ENCODE data around the gene FAM184B. TPM values are rescaled to one million over a fixed set of nuclear protein-coding genes. Genes with fewer than 3 reads are reported as not detected.
A peak's percentile ranks its signal among the peaks of the same experiment; 100 is the strongest.

The FAM184B gene
- not detected for total RNA-seq

DNA sequence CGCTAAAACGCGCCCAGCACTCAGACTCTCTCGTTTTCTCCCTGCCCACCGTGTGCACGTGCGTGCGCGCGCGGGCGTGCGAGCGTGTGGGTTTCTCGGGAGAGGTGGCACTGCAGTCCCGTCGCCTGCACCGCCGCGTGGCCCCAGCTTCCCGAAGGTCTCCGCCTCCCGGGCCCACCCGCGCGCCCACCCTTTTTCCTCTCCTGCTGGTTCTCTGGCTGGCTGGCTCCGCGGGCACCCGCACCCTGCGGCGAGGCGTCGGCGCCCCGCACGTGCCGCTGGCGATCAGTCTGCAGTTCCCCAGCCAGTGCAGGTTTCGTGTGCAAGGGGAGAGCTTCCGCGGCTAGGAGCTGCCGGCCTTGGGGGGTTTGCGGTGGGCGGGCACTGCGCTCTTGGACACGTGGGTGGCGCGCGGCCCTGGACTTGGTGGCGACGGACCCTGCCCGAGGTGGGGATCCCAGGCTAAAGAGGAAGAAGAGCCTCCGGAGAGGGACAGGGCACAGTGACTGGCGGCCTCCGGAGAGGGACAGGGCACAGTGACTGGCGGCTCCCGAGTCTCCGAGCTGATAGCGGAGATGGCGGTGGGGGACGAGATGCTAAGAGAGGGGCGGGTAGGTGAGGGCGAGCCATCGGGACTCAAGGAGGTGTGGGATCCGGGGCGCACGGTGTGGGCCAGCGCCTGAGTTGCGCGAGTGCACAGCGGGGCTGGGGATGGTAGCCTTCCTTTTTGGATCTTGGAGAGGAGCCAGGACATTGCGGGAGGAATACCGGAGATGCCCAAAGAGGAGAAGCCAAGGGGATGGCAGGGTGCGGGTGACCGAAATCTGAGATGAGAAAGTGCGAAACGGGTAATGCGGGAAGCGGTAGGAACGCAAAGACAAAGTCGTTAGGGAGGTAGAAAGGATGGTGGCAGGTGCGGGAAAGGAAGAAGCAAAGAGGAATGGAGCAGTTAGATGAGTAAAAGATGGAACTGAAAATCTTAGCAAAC is at the start of gene FAM184B:
TSS of gene FAM184B (minus strand) at position 322 of the 988 bp plus-strand sequence. CDS start 322 bp downstream, outside the sequence.
- Mint-ChIP-seq H3K27ac (no peak within 1 kb of the TSS), H3K4me3 (peak within 1 kb of the TSS; percentile 15), H3K27me3 (peaks cover 31% of the 10 kb centered on the region), H3K4me1 (peaks cover 8% of the 10 kb centered on the region), H3K36me3 (ENCODE audit: low read depth) (peaks cover 8% of the 10 kb centered on the region), H3K9me3 (no peaks in the 10 kb centered on the region)
- no peak for ATAC-seq (replicated peaks)

DNA sequence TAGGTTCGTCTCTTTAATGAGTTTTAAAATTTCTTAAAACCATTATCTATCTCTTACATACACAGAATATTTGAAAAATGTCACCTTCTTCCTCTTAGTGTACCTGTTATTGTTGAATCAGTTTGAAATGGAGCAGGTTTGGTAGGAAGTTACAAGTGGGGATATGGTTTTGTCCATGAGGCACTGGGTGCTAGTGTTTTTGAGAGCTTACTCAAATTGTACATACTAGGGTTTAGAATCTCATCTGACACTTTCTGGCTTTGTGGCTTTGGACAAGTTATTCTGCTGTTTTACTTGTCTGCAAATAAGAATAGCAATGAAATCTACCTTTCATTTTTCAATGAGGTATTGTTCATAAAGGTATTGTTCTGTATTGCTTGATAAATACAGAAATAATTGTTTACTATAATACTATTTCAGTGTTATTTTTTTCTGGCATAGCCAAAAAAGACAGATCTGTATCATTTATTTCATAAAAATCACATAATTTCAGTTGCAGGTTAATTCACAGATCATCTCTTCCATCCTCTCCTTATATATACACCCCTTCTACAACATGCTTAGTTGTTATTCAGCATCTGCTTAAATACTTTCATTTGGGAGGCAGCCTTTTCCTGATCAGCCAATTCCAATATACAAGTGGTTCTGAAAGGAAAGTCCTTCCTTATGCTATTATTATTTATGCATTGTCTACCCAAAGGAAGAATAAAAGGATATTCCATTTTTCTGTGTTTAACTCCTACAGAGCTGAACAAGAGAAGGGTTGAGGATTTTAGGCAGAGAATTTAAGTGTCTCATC is 42.6 kb upstream of the FAM184B start:
- no peaks in the 10 kb centered on the region for H3K4me1 Mint-ChIP-seq
- ATAC-seq (replicated peaks) = no peak
- no peak overlapping the region for H3K4me3 Mint-ChIP-seq
- H3K27me3 Mint-ChIP-seq = no peaks in the 10 kb centered on the region
- H3K36me3 Mint-ChIP-seq (ENCODE audit: low read depth) = peaks cover 70% of the 10 kb centered on the region
- no peak overlapping the region for H3K27ac Mint-ChIP-seq
- no peaks in the 10 kb centered on the region for H3K9me3 Mint-ChIP-seq

DNA sequence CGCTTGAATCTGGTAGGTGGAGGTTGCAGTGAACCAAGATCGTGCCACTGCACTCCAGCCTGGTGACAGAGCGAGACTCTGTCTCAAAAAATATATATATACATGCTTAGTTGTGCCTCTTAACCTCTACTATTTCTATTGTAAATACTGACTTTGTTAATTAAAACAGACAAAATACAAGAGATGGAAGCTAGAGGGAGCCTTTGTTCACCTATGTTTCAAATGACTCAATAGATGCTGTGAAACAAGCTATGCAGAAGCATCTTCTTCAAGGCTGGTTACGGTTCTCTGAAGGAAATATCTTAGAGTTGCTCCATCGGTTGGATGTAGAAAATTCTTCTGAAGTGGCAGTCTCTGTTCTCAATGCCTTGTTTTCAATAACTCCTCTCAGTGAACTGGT is 35.6 kb upstream of the FAM184B start:
- Mint-ChIP-seq H3K4me1 (peaks cover 3% of the 10 kb centered on the region), H3K4me3 (no peak overlapping the region), H3K27ac (no peak overlapping the region), H3K9me3 (no peaks in the 10 kb centered on the region), H3K36me3 (ENCODE audit: low read depth) (peaks cover 68% of the 10 kb centered on the region), H3K27me3 (no peaks in the 10 kb centered on the region)
- peak; percentile 68 for ATAC-seq (replicated peaks)

DNA sequence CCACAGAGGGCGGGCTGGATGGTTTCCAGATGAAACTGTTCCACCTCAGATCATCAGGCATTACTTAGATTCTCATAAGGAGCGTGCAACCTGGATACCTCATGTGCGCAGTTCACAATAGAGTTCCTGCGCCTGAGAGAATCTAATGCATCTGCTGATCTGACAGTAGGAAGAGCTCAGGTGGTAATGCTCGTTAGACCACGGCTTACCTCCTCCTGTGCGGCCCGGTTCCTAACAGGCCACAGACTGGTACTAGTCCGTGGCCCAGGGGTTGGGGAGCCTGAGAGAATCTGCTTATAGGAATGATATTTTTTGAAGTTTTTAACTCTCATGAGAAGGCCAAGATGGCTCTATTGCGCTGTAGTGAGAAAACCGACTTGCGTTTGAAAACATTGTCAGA is 34.7 kb upstream of the FAM184B start:
- Mint-ChIP-seq H3K27ac (no peak overlapping the region), H3K27me3 (no peaks in the 10 kb centered on the region), H3K36me3 (ENCODE audit: low read depth) (peaks cover 68% of the 10 kb centered on the region), H3K9me3 (no peaks in the 10 kb centered on the region), H3K4me3 (no peak overlapping the region), H3K4me1 (peaks cover 10% of the 10 kb centered on the region)
- no peak for ATAC-seq (replicated peaks)

DNA sequence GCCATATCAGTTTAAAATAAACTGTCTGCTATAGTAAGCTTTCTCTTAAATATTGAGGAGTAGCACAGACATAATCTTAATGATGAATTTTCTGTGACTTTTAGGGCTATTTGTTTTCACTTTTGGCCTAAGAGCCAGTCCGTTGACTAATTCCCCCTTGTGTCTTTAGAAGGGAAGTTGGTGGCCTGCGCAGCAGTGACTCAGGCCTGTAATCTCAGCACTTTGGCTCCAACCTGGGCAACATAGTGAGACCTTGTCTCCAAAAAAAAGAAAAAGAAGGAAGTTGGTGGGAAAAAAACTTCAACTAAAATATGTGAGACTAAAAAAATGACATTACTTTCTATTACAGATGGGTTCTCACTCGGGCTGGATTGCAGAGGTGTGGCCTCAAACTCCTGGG is 32.7 kb upstream of the FAM184B start:
- Mint-ChIP-seq H3K27me3 (no peaks in the 10 kb centered on the region), H3K4me1 (peaks cover 10% of the 10 kb centered on the region), H3K36me3 (ENCODE audit: low read depth) (peaks cover 86% of the 10 kb centered on the region), H3K27ac (no peak overlapping the region), H3K9me3 (no peaks in the 10 kb centered on the region), H3K4me3 (no peak overlapping the region)
- ATAC-seq (replicated peaks) = no peak

DNA sequence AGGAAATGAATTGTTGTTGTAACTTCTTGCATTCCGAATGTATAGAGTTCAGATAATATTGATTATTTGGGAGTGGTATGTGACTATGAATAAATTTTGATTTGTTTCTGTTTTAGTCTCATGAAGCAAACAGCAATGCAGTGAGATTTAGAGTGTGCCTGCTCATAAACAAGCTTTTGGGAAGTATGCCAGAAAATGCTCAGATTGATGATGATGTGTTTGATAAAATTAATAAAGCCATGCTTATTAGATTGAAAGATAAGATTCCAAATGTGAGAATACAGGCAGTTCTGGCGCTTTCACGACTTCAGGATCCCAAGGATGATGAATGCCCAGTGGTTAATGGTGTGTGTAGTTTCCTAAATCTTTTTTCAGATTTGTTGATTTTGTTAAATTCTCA is 31.4 kb upstream of the FAM184B start:
- H3K9me3 Mint-ChIP-seq = no peaks in the 10 kb centered on the region
- no peak for ATAC-seq (replicated peaks)
- H3K4me1 Mint-ChIP-seq = peaks cover 17% of the 10 kb centered on the region
- peaks cover 91% of the 10 kb centered on the region for H3K36me3 Mint-ChIP-seq (ENCODE audit: low read depth)
- H3K27me3 Mint-ChIP-seq = no peaks in the 10 kb centered on the region
- peak overlapping the region; percentile 97 for H3K4me3 Mint-ChIP-seq
- H3K27ac Mint-ChIP-seq = no peak overlapping the region

DNA sequence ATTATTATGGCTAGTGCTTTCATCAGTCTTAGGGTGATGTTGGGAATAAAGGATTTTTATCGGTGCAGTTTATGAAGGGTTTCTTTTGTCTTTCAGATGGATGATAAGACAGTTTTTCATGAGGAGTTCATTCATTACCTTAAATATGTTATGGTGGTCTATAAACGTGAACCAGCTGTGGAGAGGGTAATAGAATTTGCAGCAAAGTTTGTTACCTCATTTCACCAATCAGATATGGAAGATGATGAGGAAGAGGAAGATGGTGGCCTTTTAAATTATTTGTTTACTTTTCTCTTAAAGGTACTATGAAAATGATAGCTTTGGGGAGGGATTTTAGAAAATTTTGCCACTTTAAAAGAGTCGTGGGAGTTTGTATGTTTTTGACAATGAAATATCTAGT is 30.7 kb upstream of the FAM184B start:
- Mint-ChIP-seq H3K27me3 (no peaks in the 10 kb centered on the region), H3K9me3 (no peaks in the 10 kb centered on the region), H3K27ac (peak overlapping the region; percentile 97), H3K36me3 (ENCODE audit: low read depth) (peaks cover 91% of the 10 kb centered on the region), H3K4me3 (peak overlapping the region; percentile 97), H3K4me1 (peaks cover 24% of the 10 kb centered on the region)
- no peak for ATAC-seq (replicated peaks)

DNA sequence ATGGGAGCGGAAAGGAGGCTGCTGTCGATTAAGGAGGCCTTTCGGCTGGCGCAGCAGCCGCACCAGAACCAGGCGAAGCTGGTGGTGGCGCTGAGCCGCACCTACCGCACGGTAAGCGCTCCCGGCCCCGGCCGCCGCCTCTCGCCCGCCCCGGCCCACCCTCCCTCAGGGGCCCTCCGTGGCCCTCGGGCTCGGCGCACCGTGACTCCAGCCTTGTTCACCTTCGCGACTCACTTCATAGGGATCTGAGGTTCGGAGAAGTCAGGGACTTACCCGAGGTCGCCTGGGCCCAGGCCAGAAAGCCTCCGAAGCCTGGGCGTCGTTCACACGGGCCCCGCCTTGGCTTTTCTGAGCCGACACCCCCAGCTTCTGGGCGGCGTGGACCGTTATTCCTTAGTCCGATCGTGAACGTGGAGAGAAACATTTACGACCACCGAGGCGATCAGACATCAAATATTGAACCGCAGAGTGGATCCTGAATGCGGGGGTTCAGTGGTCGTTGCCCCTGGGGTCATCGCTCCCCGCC is 29.7 kb upstream of the FAM184B start:
- peak overlapping the region; percentile 97 for H3K4me3 Mint-ChIP-seq
- H3K36me3 Mint-ChIP-seq (ENCODE audit: low read depth) = peaks cover 92% of the 10 kb centered on the region
- H3K4me1 Mint-ChIP-seq = peaks cover 31% of the 10 kb centered on the region
- no peaks in the 10 kb centered on the region for H3K27me3 Mint-ChIP-seq
- no peaks in the 10 kb centered on the region for H3K9me3 Mint-ChIP-seq
- H3K27ac Mint-ChIP-seq = peak overlapping the region; percentile 97
- ATAC-seq (replicated peaks) = peak; percentile 29

DNA sequence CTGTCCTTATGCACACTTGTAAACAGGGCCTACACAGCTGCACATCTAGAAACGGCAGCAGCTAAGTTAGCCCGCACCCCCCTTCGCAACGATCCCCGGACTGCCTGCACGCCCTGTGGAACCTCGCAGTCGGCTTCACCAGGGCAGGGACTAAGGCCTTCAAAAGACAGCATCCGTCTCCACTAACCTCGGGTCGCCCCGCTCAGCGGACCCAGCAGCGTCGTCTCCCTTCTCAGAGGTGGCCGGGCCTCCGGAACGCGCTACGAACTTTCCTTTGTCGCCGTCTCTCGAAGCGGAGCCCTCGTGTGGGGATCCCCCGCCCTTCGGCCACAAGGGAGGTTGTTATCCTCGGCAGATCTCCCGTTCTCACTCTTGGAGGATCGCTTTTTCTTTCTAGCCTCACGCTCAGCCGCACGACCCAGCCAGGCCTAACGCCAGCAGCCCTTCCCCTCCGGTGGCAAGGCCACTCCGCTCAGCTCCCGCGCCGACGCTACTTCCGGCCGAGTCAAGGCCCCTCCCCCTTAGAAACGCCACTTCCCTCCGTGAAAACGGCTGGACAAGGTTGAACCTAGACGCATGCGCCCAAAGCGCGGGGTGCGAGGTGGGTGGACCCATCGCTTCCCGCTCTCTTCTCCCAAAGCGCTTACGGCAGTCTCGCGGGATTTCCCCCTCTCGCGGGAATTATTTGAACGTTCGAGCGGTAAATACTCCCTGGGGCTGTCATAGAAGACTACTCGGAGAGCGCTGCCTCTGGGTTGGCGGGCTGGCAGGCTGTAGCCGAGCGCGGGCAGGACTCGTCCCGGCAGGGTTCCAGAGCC is 29.0 kb upstream of the FAM184B start, which contains the start of the genes DCAF16 and NCAPG:
TSS of gene DCAF16 (minus strand) at position 498 of the 818 bp plus-strand sequence. CDS start 6,616 bp downstream, outside the sequence.
TSS of gene NCAPG (plus strand) at position 720 of the 818 bp plus-strand sequence. CDS start 99 bp downstream, outside the sequence.
- peak; percentile 92 for ATAC-seq (replicated peaks)

DNA sequence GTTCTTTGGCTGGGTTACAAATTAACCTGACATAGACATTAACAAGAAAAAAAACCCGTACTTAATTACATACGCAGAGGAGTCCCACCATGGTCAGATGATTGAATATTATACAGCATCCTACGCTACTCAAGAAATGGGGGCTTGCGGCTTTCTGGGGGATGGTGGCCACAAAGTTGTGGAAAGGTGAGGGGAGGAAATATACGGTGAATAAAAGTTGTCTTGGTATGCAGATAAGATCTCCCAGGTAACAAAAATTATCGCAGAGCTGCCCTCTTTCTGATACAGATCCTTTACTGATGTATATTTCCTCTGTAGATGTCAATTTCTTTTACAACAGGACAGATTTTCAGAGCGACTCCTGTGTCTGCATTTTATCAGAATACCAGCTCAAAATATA is 28.2 kb upstream of the FAM184B start:
- peaks cover 92% of the 10 kb centered on the region for H3K36me3 Mint-ChIP-seq (ENCODE audit: low read depth)
- H3K4me1 Mint-ChIP-seq = peaks cover 37% of the 10 kb centered on the region
- no peaks in the 10 kb centered on the region for H3K9me3 Mint-ChIP-seq

More for the DNA sequence above, 29.0 kb upstream of the FAM184B start, which contains the start of the genes DCAF16 and NCAPG:
- no peaks in the 10 kb centered on the region for H3K9me3 Mint-ChIP-seq
- peaks cover 92% of the 10 kb centered on the region for H3K36me3 Mint-ChIP-seq (ENCODE audit: low read depth)
- H3K4me1 Mint-ChIP-seq = peaks cover 37% of the 10 kb centered on the region
- H3K4me3 Mint-ChIP-seq = peak within 1 kb of the TSS; percentile 97
- no peaks in the 10 kb centered on the region for H3K27me3 Mint-ChIP-seq
- peak within 1 kb of the TSS; percentile 97 for H3K27ac Mint-ChIP-seq

DNA sequence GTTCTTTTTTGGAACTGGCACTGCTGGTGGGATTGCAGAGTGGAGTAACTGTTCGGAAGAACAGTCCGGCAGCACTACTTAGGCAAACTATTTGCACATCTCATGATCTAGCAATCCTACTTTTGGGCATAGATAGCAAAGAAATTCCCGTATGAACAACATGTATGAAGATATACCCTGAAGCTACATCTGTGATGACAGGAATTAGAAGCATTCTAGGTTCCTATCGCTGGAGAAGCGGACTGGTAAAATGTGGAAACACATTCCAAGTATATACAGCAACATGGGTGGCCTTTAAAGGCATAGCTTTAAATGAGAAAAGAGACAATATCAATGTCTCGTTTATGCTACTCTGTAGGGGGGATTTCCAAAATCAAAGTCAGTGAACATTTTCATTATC is 26.0 kb upstream of the FAM184B start:
- Mint-ChIP-seq H3K4me1 (peaks cover 41% of the 10 kb centered on the region), H3K27ac (no peak overlapping the region), H3K36me3 (ENCODE audit: low read depth) (peaks cover 95% of the 10 kb centered on the region), H3K4me3 (peak overlapping the region; percentile 97), H3K27me3 (no peaks in the 10 kb centered on the region), H3K9me3 (no peaks in the 10 kb centered on the region)
- ATAC-seq (replicated peaks) = no peak

More for the DNA sequence above, 28.2 kb upstream of the FAM184B start:
- H3K4me3 Mint-ChIP-seq = peak overlapping the region; percentile 97
- no peaks in the 10 kb centered on the region for H3K27me3 Mint-ChIP-seq
- ATAC-seq (replicated peaks) = no peak
- H3K27ac Mint-ChIP-seq = peak overlapping the region; percentile 97

DNA sequence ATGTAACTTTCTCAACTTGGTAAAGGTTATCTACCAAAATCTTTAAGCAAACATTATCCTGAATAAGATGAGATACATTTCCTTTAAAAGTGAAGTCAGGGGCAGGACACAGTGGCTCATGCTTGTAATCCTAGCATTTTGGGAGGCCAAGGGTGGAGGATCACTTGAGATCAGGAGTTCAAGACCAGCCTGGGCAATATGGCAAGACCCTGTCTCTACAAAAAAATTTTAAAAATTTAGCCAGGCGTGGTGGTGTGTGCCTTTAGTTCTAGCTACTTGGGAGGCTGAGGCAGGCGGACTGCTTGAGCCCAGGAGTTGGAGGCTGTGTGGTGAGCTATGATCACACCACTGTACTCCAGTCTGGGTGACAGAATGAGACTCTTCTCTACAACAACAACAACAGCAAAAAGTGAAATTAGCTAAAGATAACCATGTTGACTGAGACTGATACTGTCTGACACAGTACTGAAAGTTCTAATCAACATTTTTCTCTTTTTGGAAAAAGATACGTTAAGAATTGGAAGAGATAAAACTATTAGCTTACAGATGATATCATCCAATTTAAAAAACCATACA is 24.2 kb upstream of the FAM184B start:
- Mint-ChIP-seq H3K36me3 (ENCODE audit: low read depth) (peaks cover 98% of the 10 kb centered on the region), H3K9me3 (no peaks in the 10 kb centered on the region), H3K27ac (peak overlapping the region; percentile 58), H3K4me3 (peak overlapping the region; percentile 97), H3K27me3 (no peaks in the 10 kb centered on the region), H3K4me1 (peaks cover 31% of the 10 kb centered on the region)
- ATAC-seq (replicated peaks) = peak; percentile 28

DNA sequence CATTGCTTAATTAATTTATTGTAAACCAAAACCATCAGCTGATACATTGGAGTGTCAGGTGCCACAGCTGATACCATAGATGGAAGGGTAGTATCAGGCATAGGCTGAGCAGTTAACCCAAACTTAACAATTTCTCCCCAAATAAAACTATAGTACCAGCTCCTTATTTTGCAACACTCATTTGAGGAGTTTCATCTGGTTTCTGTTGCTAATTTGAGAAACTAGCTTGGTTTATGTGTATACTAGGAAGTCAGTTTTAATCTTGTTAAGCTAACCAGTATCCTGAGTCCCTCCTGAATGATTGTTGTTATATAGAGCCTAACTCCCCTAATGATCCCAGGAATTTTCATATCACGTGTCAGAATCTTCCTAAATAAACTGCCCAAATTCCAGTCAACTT is 16.4 kb upstream of the FAM184B start:
- H3K27ac Mint-ChIP-seq = no peak overlapping the region
- no peaks in the 10 kb centered on the region for H3K4me1 Mint-ChIP-seq
- no peaks in the 10 kb centered on the region for H3K27me3 Mint-ChIP-seq
- peaks cover 73% of the 10 kb centered on the region for H3K36me3 Mint-ChIP-seq (ENCODE audit: low read depth)
- H3K9me3 Mint-ChIP-seq = no peaks in the 10 kb centered on the region
- peak; percentile 61 for ATAC-seq (replicated peaks)
- H3K4me3 Mint-ChIP-seq = no peak overlapping the region

All from activated T-helper 17 cell treated with anti-CD3 and anti-CD28 coated beads, Interleukin-2, amount 50 U/mL, for 72 hours (primary cell).